ENCODE measurements around the gene CRYGB.

GRCh38 chr2:208101716-208102631 lies 44.0 kb downstream of the CRYGB start:
- peak; percentile 44 for TF ChIP-seq CTCF (IDR thresholded peaks at IDR 0.05; ENCODE audit: low read depth, low read length)
- TF ChIP-seq EZH2phosphoT487 (IDR thresholded peaks at IDR 0.05; ENCODE audit: low read depth): no peak

Measured in OCI-LY3 (cell line).